ENCODE data around the gene HIVEP2.

- TF ChIP-seq POLR2AphosphoS5 (IDR thresholded peaks at IDR 0.05; ENCODE audit: low read depth, low read length) (no peak), POLR2A (IDR thresholded peaks at IDR 0.05; ENCODE audit: low read depth, low read length) (no peak), TAF1 (IDR thresholded peaks at IDR 0.05; ENCODE audit: low read depth, low read length) (0 out of 2 replicates have a peak, but pooled peaks have one; percentile 26), SPI1 (IDR thresholded peaks at IDR 0.05; ENCODE audit: low read depth, low read length) (peak; percentile 53), POU2F2 (IDR thresholded peaks at IDR 0.05; ENCODE audit: low read depth, low read length) (no peak)
Measured at GRCh38 chr6:142886431-142887170, 58.4 kb downstream of the HIVEP2 start.

Data from GM12891 (cell line).